K562 (cell line): Measurements from ENCODE around the gene SRC. TPM values are rescaled to one million over a fixed set of nuclear protein-coding genes. Genes with fewer than 3 reads are reported as not detected.

Experiments
- ATAC-seq: fragments of 200-7000 bp; cut with Tn5 transposase; 3 replicates; pipeline ENCODE4 v1.9.1; 2020; ENCODE audit warnings: moderate library complexity
- BruUV-seq: library from RNA; stranded (reverse); fragments of 400-500 nt; replicated peaks from 2 replicates; lab custom pipeline; 2021; lab: Mats Ljungman, UMichigan
- CTCF ChIA-PET: fragments of 300-600 bp; formaldehyde crosslinking; extraction: SDS; loops from one replicate; lab custom pipeline; 2021; ENCODE audit warnings: low intra/inter-chr PET ratio; lab: Yijun Ruan, JAX
- POLR2A ChIA-PET: fragments of 300-600, 350-650 bp; sonication (Branson Sonifier 250); formaldehyde crosslinking; extraction: SDS; loops from one replicate; lab custom pipeline; 2021; ENCODE audit warnings: antibody characterized with exemption, inconsistent platforms; lab: Yijun Ruan, JAX
- DNase-seq, 4 experiments: peaks; one replicate each; pipeline versions ENCODE4 v3.0.0 to v3.0.0-alpha.2; 2011 to 2018; ENCODE audit warnings: low spot score in 3 of 4, mixed read lengths in 3 of 4; ENCODE audit errors: extremely low read depth in 1 of 4
- FAIRE-seq: peaks from 2 replicates; lab custom pipeline; 2011; peaks lifted over from hg19 to GRCh38; lab: Jason Lieb, UNC
- H2AFZ ChIP-seq: 2 replicates; pipeline ENCODE4 v1.6.0; 2011; ENCODE audit warnings: low read depth, low read length, control low read depth, inconsistent platforms
- H3K27ac ChIP-seq: fragments of 200-600 bp; 3 replicates; pipeline ENCODE4 v1.8.0; 2011; ENCODE audit warnings: low read depth, mild to moderate bottlenecking, control low read depth, inconsistent platforms, low read length, moderate library complexity, mixed read lengths; ENCODE audit errors: extremely low read depth
- H3K27me3 ChIP-seq, 2 experiments: fragments of 300-600 bp in 1 of 2; 2 replicates in 1 of 2; 3 replicates in 1 of 2; pipeline versions ENCODE4 v1.6.0 to v1.8.0; 2011; ENCODE audit warnings: inconsistent platforms in 2 of 2, low read length in 2 of 2, mild to moderate bottlenecking in 1 of 2, mixed read lengths in 1 of 2, moderate library complexity in 1 of 2; ENCODE audit not compliant: control insufficient read depth in 2 of 2, insufficient read depth in 2 of 2
- H3K36me3 ChIP-seq: fragments of 300-600 bp; 3 replicates; pipeline ENCODE4 v1.8.0; 2011; ENCODE audit warnings: mild to moderate bottlenecking, low read length, inconsistent platforms; ENCODE audit not compliant: control insufficient read depth, insufficient read depth
- H3K4me1 ChIP-seq, 2 experiments: fragments of 200-600 bp in 1 of 2; replicated peaks in 1 of 2; 2 replicates in 1 of 2; 3 replicates in 1 of 2; pipeline versions ENCODE4 v1.5.1 to v1.8.0; 2011; ENCODE audit warnings: inconsistent platforms in 2 of 2, low read length in 2 of 2, mild to moderate bottlenecking in 1 of 2, mixed read lengths in 1 of 2, moderate library complexity in 1 of 2; ENCODE audit not compliant: control insufficient read depth in 2 of 2, insufficient read depth in 2 of 2
- H3K4me2 ChIP-seq: 2 replicates; pipeline ENCODE4 v1.6.1; 2011; ENCODE audit warnings: low read length, control low read depth, inconsistent platforms, mixed read lengths; ENCODE audit not compliant: insufficient read depth
- H3K4me3 ChIP-seq: fragments of 200-600 bp; sonication (generic), shearing (Covaris generic); 2 replicates; pipeline ENCODE4 v1.5.1; 2016; ENCODE audit warnings: control low read depth, inconsistent platforms
- H3K79me2 ChIP-seq: fragments of 200-600 bp; 3 replicates; pipeline ENCODE4 v1.8.0; 2011; ENCODE audit warnings: low read length, inconsistent platforms; ENCODE audit not compliant: control insufficient read depth, insufficient read depth
- H3K9ac ChIP-seq, 2 experiments: 2 replicates each; pipeline versions ENCODE4 v1.6.0 to v1.6.1; 2011; ENCODE audit warnings: low read depth in 2 of 2, low read length in 2 of 2, control low read depth in 1 of 2, inconsistent platforms in 1 of 2, mild to moderate bottlenecking in 1 of 2, mixed read lengths in 1 of 2; ENCODE audit not compliant: insufficient read depth in 1 of 2
- H3K9me1 ChIP-seq: one replicate; pipeline ENCODE4 v1.6.0; 2011; ENCODE audit warnings: inconsistent platforms, mild to moderate bottlenecking, low read length, moderate library complexity; ENCODE audit not compliant: control insufficient read depth, insufficient read depth
- H3K9me3 ChIP-seq: replicated peaks from 2 replicates; pipeline ENCODE4 v1.5.1; 2011; ENCODE audit warnings: low read depth, low read length, inconsistent platforms; ENCODE audit not compliant: control insufficient read depth, insufficient read depth
- H4K20me1 ChIP-seq: replicated peaks from 2 replicates; pipeline ENCODE4 v1.6.1; 2011; ENCODE audit warnings: low read length, inconsistent platforms, mixed read lengths; ENCODE audit not compliant: control insufficient read depth, insufficient read depth
- ARID2 ChIP-seq: fragments of 450-650 bp; IDR thresholded peaks from 2 replicates; pipeline ENCODE4 v1.6.1; 2017; ENCODE audit warnings: antibody characterized with exemption, mild to moderate bottlenecking
- FOXM1 ChIP-seq, 2 experiments: fragments of 450-650 bp in 1 of 2; sonication (generic) in 1 of 2; formaldehyde crosslinking in 1 of 2; IDR thresholded peaks; 2 replicates each; pipeline versions ENCODE4 v1.6.1 to v1.9.0; 2017 to 2022; ENCODE audit warnings: low read depth in 2 of 2, mild to moderate bottlenecking in 2 of 2, missing genetic modification reagents in 1 of 2, moderate library complexity in 1 of 2
- MYC ChIP-seq, 2 experiments: fragments of 250-450 bp in 1 of 2; sonication (Bioruptor Pico) in 1 of 2; IDR thresholded peaks; 2 replicates each; pipeline versions ENCODE4 v1.5.1 to v1.6.1; 2012 to 2021; ENCODE audit warnings: low read depth in 2 of 2, borderline replicate concordance in 1 of 2, improper control_type of control experiment in 1 of 2, low read length in 1 of 2, mild to moderate bottlenecking in 1 of 2, moderate library complexity in 1 of 2
- POLR2AphosphoS2 ChIP-seq: IDR thresholded peaks from 2 replicates; pipeline ENCODE4 v1.6.1; 2012; ENCODE audit warnings: low read length, improper control_type of control experiment
- RFX7 ChIP-seq: fragments of 250-450 bp; sonication (Bioruptor Pico); IDR thresholded peaks from 2 replicates; pipeline ENCODE4 v1.5.1; 2021; ENCODE audit warnings: mild to moderate bottlenecking
- SUPT5H ChIP-seq: fragments of 450-650 bp; IDR thresholded peaks from 2 replicates; pipeline ENCODE4 v1.6.1; 2016
- ZFP1 ChIP-seq: fragments of 450-650 bp; formaldehyde crosslinking; IDR thresholded peaks from 2 replicates; pipeline ENCODE4 v1.4.0; 2020; ENCODE audit warnings: mild to moderate bottlenecking, mixed read lengths
- ZKSCAN3 ChIP-seq: fragments of 250-450 bp; sonication (Bioruptor Pico); IDR thresholded peaks from 2 replicates; pipeline ENCODE4 v1.4.0; 2020
- ZNF165 ChIP-seq: fragments of 250-450 bp; sonication (Bioruptor Pico); IDR thresholded peaks from 2 replicates; pipeline ENCODE4 v1.4.0; 2020; ENCODE audit warnings: borderline replicate concordance
- ZNF354B ChIP-seq: fragments of 250-450 bp; sonication (Bioruptor Pico); IDR thresholded peaks from 2 replicates; pipeline ENCODE4 v1.4.0; 2020
- ZZZ3 ChIP-seq: fragments of 450-650 bp; IDR thresholded peaks from 2 replicates; pipeline ENCODE4 v1.6.1; 2016; ENCODE audit warnings: antibody characterized with exemption, mild to moderate bottlenecking, moderate library complexity
- WGBS: fragments of 100-300 bp; shearing (Covaris generic); methylation state at CpG from one replicate; pipeline ENCODE4 v1.1.6; 2016; ENCODE audit warnings: low coverage, mixed read lengths; ENCODE audit not compliant: insufficient coverage; ENCODE audit errors: missing lambda C conversion rate; 5-methylcytosine and 5-hydroxymethylcytosine counted together
- in situ Hi-C: fragments of 300-500 bp; cut with MboI; formaldehyde crosslinking; loops from 4 replicates; pipeline ENCODE4 v1.15.0; 2018; ENCODE audit warnings: inconsistent platforms, mixed read lengths
- intact Hi-C: fragments of 100-400 bp; cut with micrococcal nuclease; formaldehyde crosslinking; loops from 2 replicates; pipeline ENCODE4 v1.14.2; 2022
- polyA plus RNA-seq, 8 experiments: library from polyadenylated mRNA; depleted of rRNA in 4 of 8; stranded (reverse) in 5 of 8; unstranded in 3 of 8; fragments of >200 nt; fragmentation: Nextera tagmentation in 2 of 8; fragmentation: Illumina TruSeq in 1 of 8; extraction: Ambion mirVana in 2 of 8; extraction: Trizol in 1 of 8; gene quantifications; 2 replicates each; pipeline versions ENCODE4 v1.2.1 to v1.2.3, GENCODE V29; 2011 to 2014; ENCODE audit warnings: inconsistent platforms in 1 of 8, missing spikeins in 1 of 8
- total RNA-seq, 7 experiments: library from RNA; depleted of rRNA in 6 of 7; stranded (reverse); fragments of >200 nt in 6 of 7; fragmentation: Illumina TruSeq in 2 of 7; extraction: Trizol in 2 of 7; gene quantifications; 2 replicates each; pipeline versions ENCODE4 v1.2.1 to v1.2.3, GENCODE V29; 2011 to 2021; ENCODE audit warnings: low replicate concordance in 1 of 7
- TF ChIP-seq, protein P1 (sequence below): sonication (generic); formaldehyde crosslinking; IDR thresholded peaks from 2 replicates; pipeline ENCODE4 v1.8.0; 2022; ENCODE audit warnings: missing genetic modification reagents, mild to moderate bottlenecking, borderline replicate concordance
- TF ChIP-seq, protein P2 (sequence below): fragments of 250-450 bp; sonication (Bioruptor Pico); IDR thresholded peaks from 2 replicates; pipeline ENCODE4 v1.9.0; 2021; ENCODE audit warnings: mild to moderate bottlenecking, inconsistent platforms
- TF ChIP-seq, protein P3 (sequence below), 2 experiments: IDR thresholded peaks; 2 replicates each; pipeline ENCODE4 v1.6.1; 2012; ENCODE audit warnings: improper control_type of control experiment in 2 of 2, low read depth in 2 of 2, low read length in 2 of 2, borderline replicate concordance in 1 of 2
- TF ChIP-seq, protein P4 (sequence below): fragments of 450-650 bp; IDR thresholded peaks from 2 replicates; pipeline ENCODE4 v1.6.1; 2016

SRC gene
- total and polyA plus RNA-seq, 9 of the 15 experiments (the other 6 are each of a cell fraction or from before 2014, with no cell fraction given), result 0.06 to 8.5 (median 3.1) TPM

DNA sequence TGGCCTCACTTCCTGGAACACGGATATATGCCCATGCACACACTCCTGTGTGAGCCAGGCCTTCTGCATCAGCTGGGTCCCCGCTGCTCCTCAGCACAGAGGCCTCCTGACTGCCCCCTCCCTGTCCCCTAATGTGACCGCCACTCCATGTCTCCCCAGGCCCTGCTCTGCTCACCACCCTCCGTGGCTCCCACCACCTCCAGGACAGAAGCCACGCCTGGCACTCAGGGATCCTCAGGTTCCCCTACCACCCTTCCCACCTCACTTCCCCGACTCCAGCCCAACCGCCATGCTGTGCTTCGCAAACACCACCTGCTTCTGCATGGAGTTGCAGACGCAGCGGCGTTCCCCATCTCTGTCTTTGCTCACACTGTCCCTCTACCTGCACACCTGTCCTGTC lies 4.3 kb upstream of the SRC start:
- DNase-seq (no peak), ATAC-seq (no peak), FAIRE-seq (no peak)
- no peak overlapping the region for H3K9ac ChIP-seq
- ChIA-PET POLR2A (interaction anchor here (0.7 kb wide), 1 partner anchor 14 kb away, joined by 3 read pairs; no protein-coding TSS in a partner anchor), CTCF (interaction anchor here (0.6 kb wide), 1 partner anchor 392 kb away, joined by 3 read pairs; no protein-coding TSS in a partner anchor)
- WGBS, result 63% methylated on average over 11 of the region's 11 CpGs
- H4K20me1 ChIP-seq, result no peaks in the 10 kb centered on the region
- H3K9me1 ChIP-seq, result no peaks in the 10 kb centered on the region
- peaks cover 6 to 22% of the 10 kb centered on the region in 2 experiments; a peak in 4 of 5 replicates for H3K4me1 ChIP-seq
- BruUV-seq, result no TSS peak
- in situ Hi-C loops, result no loop called here
- H3K27ac ChIP-seq, result no peak overlapping the region
- no peaks in the 10 kb centered on the region for H3K79me2 ChIP-seq
- no peak overlapping the region for H3K4me2 ChIP-seq
- intact Hi-C loops, result no loop called here
- no peak overlapping the region for H3K4me3 ChIP-seq
- H3K9me3 ChIP-seq, result no peaks in the 10 kb centered on the region
- H3K36me3 ChIP-seq, result no peaks in the 10 kb centered on the region
- no peaks in the 10 kb centered on the region for H3K27me3 ChIP-seq
- H2AFZ ChIP-seq, result no peak overlapping the region
- TF ChIP-seq ZNF354B (CRISPR knock-in tag) (no peak), ZNF165 (CRISPR knock-in tag) (no peak), MYC (IDR thresholded peaks at IDR 0.05; ENCODE audit: low read depth, low read length) (no peak), MYC (CRISPR knock-in tag; IDR thresholded peaks at IDR 0.05; ENCODE audit: borderline replicate concordance, low read depth) (no peak), SUPT5H (no peak), RFX7 (CRISPR knock-in tag) (no peak), ZZZ3 (no peak), ARID2 (no peak), FOXM1 (IDR thresholded peaks at IDR 0.05; ENCODE audit: low read depth) (no peak), FOXM1 (CRISPR knock-in tag; IDR thresholded peaks at IDR 0.05; ENCODE audit: low read depth) (no peak), ZFP1 (CRISPR knock-in tag) (no peak), POLR2AphosphoS2 (no peak), ZKSCAN3 (no peak)
- TF ChIP-seq, protein P1, sequence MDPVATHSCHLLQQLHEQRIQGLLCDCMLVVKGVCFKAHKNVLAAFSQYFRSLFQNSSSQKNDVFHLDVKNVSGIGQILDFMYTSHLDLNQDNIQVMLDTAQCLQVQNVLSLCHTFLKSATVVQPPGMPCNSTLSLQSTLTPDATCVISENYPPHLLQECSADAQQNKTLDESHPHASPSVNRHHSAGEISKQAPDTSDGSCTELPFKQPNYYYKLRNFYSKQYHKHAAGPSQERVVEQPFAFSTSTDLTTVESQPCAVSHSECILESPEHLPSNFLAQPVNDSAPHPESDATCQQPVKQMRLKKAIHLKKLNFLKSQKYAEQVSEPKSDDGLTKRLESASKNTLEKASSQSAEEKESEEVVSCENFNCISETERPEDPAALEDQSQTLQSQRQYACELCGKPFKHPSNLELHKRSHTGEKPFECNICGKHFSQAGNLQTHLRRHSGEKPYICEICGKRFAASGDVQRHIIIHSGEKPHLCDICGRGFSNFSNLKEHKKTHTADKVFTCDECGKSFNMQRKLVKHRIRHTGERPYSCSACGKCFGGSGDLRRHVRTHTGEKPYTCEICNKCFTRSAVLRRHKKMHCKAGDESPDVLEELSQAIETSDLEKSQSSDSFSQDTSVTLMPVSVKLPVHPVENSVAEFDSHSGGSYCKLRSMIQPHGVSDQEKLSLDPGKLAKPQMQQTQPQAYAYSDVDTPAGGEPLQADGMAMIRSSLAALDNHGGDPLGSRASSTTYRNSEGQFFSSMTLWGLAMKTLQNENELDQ (CRISPR knock-in tag), result no peak
- TF ChIP-seq, protein P2, sequence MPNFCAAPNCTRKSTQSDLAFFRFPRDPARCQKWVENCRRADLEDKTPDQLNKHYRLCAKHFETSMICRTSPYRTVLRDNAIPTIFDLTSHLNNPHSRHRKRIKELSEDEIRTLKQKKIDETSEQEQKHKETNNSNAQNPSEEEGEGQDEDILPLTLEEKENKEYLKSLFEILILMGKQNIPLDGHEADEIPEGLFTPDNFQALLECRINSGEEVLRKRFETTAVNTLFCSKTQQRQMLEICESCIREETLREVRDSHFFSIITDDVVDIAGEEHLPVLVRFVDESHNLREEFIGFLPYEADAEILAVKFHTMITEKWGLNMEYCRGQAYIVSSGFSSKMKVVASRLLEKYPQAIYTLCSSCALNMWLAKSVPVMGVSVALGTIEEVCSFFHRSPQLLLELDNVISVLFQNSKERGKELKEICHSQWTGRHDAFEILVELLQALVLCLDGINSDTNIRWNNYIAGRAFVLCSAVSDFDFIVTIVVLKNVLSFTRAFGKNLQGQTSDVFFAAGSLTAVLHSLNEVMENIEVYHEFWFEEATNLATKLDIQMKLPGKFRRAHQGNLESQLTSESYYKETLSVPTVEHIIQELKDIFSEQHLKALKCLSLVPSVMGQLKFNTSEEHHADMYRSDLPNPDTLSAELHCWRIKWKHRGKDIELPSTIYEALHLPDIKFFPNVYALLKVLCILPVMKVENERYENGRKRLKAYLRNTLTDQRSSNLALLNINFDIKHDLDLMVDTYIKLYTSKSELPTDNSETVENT (CRISPR knock-in tag), result no peak
- TF ChIP-seq, protein P3, sequence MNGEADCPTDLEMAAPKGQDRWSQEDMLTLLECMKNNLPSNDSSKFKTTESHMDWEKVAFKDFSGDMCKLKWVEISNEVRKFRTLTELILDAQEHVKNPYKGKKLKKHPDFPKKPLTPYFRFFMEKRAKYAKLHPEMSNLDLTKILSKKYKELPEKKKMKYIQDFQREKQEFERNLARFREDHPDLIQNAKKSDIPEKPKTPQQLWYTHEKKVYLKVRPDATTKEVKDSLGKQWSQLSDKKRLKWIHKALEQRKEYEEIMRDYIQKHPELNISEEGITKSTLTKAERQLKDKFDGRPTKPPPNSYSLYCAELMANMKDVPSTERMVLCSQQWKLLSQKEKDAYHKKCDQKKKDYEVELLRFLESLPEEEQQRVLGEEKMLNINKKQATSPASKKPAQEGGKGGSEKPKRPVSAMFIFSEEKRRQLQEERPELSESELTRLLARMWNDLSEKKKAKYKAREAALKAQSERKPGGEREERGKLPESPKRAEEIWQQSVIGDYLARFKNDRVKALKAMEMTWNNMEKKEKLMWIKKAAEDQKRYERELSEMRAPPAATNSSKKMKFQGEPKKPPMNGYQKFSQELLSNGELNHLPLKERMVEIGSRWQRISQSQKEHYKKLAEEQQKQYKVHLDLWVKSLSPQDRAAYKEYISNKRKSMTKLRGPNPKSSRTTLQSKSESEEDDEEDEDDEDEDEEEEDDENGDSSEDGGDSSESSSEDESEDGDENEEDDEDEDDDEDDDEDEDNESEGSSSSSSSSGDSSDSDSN (IDR thresholded peaks at IDR 0.05; ENCODE audit: borderline replicate concordance in 1 of 2, low read depth in 2 of 2, low read length in 2 of 2), result no peak
- TF ChIP-seq, protein P4, sequence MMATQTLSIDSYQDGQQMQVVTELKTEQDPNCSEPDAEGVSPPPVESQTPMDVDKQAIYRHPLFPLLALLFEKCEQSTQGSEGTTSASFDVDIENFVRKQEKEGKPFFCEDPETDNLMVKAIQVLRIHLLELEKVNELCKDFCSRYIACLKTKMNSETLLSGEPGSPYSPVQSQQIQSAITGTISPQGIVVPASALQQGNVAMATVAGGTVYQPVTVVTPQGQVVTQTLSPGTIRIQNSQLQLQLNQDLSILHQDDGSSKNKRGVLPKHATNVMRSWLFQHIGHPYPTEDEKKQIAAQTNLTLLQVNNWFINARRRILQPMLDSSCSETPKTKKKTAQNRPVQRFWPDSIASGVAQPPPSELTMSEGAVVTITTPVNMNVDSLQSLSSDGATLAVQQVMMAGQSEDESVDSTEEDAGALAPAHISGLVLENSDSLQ, result no peak
